ENCODE measurements around the gene MED25. TPM values are rescaled to one million over a fixed set of nuclear protein-coding genes. Genes with fewer than 3 reads are reported as not detected.

The MED25 gene
- total and polyA plus RNA-seq, 2 of the 8 experiments (the other 6 are each of a cell fraction or from before 2014, with no cell fraction given): 21.6 to 71.4 TPM

DNA sequence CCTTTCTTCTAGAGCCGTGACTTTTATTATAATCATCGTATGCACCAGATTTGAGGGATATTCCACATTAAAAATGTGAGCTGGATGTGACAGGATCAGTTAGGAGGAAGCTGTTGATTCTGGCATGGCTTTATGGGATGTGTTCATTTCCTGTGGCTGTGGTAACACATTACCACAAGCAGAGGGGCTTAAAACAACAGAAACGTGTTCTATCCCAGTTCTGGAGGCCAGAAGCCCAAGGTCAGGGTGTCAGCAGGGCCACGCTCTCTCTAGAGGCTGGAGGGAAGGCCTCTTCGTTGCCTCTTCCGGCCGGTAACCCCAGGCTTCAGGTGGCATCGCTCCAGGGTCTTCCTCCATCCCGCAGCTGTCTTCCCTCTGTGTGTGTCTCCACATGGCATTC lies 14.5 kb downstream of the MED25 start (continued):
- TF ChIP-seq KDM4A (IDR thresholded peaks at IDR 0.05; ENCODE audit: low read depth, low read length, severe bottlenecking): no peak
